Upper lobe of left lung (tissue), 6 donors: ENCODE data around the gene FTSJ1. TPM values are rescaled to one million over a fixed set of nuclear protein-coding genes. Genes with fewer than 3 reads are reported as not detected.

ENCODE experiments used
- ATAC-seq, 2 donors: fragments of 200-7000 bp; cut with Tn5 transposase; one replicate each; pipeline ENCODE4 v1.9.1; 2022; ENCODE audit warnings: mild to moderate bottlenecking in 2 of 2, moderate library complexity in 2 of 2; ENCODE audit not compliant: low FRiP score in 2 of 2
- DNase-seq, 2 donors: peaks; one replicate each; pipeline ENCODE4 v3.0.0-alpha.2; 2019 to 2020
- H3K27ac ChIP-seq, 4 donors: fragments of 200-600 bp; sonication (generic); one replicate each; pipeline ENCODE4 v1.5.1; 2016 to 2019
- H3K27me3 ChIP-seq, 4 donors: fragments of 200-600 bp; sonication (generic); one replicate each; pipeline ENCODE4 v1.5.1; 2017 to 2019
- H3K36me3 ChIP-seq, 4 donors: fragments of 200-600 bp; sonication (generic); one replicate each; pipeline ENCODE4 v1.5.1; 2016 to 2019
- H3K4me1 ChIP-seq, 4 donors: fragments of 200-600 bp; sonication (generic); one replicate each; pipeline ENCODE4 v1.5.1; 2018 to 2019
- H3K4me3 ChIP-seq, 4 donors: fragments of 200-600 bp; sonication (generic); one replicate each; pipeline ENCODE4 v1.5.1; 2017 to 2019; ENCODE audit warnings: mild to moderate bottlenecking in 2 of 4, moderate library complexity in 1 of 4
- H3K9me3 ChIP-seq, 4 donors: fragments of 200-600 bp; sonication (generic); one replicate each; pipeline ENCODE4 v1.5.1; 2018 to 2019
- EP300 ChIP-seq, 4 donors: sonication (generic); formaldehyde crosslinking; IDR thresholded peaks; one replicate each; pipeline ENCODE4 v1.5.1; 2017; ENCODE audit warnings: antibody characterized with exemption in 4 of 4, control low read depth in 2 of 4
- POLR2A ChIP-seq, 4 donors: fragments of 450-650 bp; IDR thresholded peaks; one replicate each; pipeline ENCODE4 v1.5.1; 2016 to 2017; ENCODE audit warnings: antibody characterized with exemption in 4 of 4, mild to moderate bottlenecking in 2 of 4
- POLR2AphosphoS5 ChIP-seq, 2 donors: sonication (generic); formaldehyde crosslinking; IDR thresholded peaks; one replicate each; pipeline ENCODE4 v1.5.1; 2017; ENCODE audit warnings: antibody characterized with exemption in 2 of 2
- WGBS, 2 donors: methylation state at CpG; one replicate each; pipeline ENCODE4 v1.1.5; 2017 to 2018; 5-methylcytosine and 5-hydroxymethylcytosine counted together
- total RNA-seq, 6 donors: library from RNA; depleted of rRNA in 4 of 6; stranded (reverse); fragments of >200 nt in 4 of 6; gene quantifications; one replicate each; pipeline versions ENCODE4 v1.1.0 to v1.2.1, GENCODE V29; 2016 to 2021
- TF ChIP-seq, protein P1 (sequence below), 6 experiments: fragments of 450-650 bp in 4 of 6; fragments of 200-600 bp in 2 of 6; sonication (generic) in 2 of 6; IDR thresholded peaks; one replicate each; pipeline ENCODE4 v1.5.1; 2016 to 2019; ENCODE audit warnings: antibody characterized with exemption in 6 of 6
- donor health status: DM: no; HTN: no; CAD: no; lungs with moderate emphysema.
- donor health status: DM: no; HTN: yes; CAD: no; lungs with severe emphysema.

FTSJ1 gene
- total RNA-seq, 6 donors from 2014 or later: 25.2 to 49.1 (median 42.8) TPM

DNA sequence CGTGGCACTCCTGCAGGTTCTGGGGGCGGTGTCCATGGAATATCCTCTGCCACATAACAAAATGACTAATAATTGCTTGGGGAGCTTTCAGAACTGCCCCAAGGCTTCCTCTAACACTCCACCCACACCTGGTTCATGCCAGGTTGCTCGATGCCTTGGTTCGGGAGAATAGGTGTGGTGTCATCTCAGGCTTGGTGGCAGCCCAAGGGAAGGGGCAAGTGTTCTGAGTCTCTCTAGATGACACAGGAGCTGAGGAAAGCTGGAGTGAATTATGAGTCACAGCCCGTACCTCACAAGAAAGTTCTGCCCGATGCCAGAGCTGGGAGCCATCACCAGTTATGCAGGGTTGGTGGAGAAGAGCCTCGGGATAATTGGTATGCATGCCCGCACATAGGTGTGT, 14.7 kb downstream of the FTSJ1 start:
- no peak for TF ChIP-seq EP300 (IDR thresholded peaks at IDR 0.05)
- no peak for TF ChIP-seq POLR2A (IDR thresholded peaks at IDR 0.05)
- no peak for TF ChIP-seq POLR2AphosphoS5 (IDR thresholded peaks at IDR 0.05)
- TF ChIP-seq, protein P1, sequence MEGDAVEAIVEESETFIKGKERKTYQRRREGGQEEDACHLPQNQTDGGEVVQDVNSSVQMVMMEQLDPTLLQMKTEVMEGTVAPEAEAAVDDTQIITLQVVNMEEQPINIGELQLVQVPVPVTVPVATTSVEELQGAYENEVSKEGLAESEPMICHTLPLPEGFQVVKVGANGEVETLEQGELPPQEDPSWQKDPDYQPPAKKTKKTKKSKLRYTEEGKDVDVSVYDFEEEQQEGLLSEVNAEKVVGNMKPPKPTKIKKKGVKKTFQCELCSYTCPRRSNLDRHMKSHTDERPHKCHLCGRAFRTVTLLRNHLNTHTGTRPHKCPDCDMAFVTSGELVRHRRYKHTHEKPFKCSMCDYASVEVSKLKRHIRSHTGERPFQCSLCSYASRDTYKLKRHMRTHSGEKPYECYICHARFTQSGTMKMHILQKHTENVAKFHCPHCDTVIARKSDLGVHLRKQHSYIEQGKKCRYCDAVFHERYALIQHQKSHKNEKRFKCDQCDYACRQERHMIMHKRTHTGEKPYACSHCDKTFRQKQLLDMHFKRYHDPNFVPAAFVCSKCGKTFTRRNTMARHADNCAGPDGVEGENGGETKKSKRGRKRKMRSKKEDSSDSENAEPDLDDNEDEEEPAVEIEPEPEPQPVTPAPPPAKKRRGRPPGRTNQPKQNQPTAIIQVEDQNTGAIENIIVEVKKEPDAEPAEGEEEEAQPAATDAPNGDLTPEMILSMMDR (IDR thresholded peaks at IDR 0.05): no peak
- Histone ChIP-seq H3K27ac (no peak overlapping the region), H3K27me3 (no peaks in the 10 kb centered on the region), H3K36me3 (no peaks in the 10 kb centered on the region), H3K4me3 (no peak overlapping the region), H3K4me1 (no peaks in the 10 kb centered on the region), H3K9me3 (peaks cover 0 to 8% (median 0%) of the 10 kb centered on the region in 4 donors)
- WGBS, 2 donors: 78 to 87% methylated on average over 3 to 8 of the region's 8 CpGs
- DNase-seq (no peak), ATAC-seq (no peak)

DNA sequence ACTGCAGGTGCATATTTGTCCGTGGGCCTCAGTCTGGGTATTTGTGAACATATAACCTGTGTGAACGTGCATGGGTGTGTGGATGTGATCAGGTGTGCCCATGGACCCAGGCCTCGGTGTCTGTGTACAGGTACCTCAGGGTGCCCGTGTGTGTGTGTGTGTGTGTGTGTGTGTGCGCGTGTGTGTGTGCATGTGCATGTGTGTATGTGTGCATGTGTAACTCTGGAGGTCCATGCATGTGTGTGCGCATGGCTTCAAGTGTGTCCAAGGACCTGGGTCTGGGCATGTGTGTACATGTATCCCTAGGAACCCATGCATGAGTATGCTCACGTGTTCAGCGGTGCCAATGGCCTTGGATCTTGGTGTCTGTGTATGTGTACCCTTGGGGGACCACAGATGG, 15.8 kb downstream of the FTSJ1 start:
- Histone ChIP-seq H3K4me3 (no peak overlapping the region), H3K36me3 (no peaks in the 10 kb centered on the region), H3K4me1 (no peaks in the 10 kb centered on the region), H3K27me3 (no peaks in the 10 kb centered on the region), H3K27ac (no peak overlapping the region), H3K9me3 (peaks cover 0 to 8% (median 0%) of the 10 kb centered on the region in 4 donors)
- no peak for TF ChIP-seq EP300 (IDR thresholded peaks at IDR 0.05)
- TF ChIP-seq, protein P1 (IDR thresholded peaks at IDR 0.05): no peak
- no peak for TF ChIP-seq POLR2A (IDR thresholded peaks at IDR 0.05)
- TF ChIP-seq POLR2AphosphoS5 (IDR thresholded peaks at IDR 0.05): no peak
- WGBS, 2 donors: 84 to 100% methylated on average over 1 to 8 of the region's 9 CpGs
- no peak for ATAC-seq
- DNase-seq: no peak

DNA sequence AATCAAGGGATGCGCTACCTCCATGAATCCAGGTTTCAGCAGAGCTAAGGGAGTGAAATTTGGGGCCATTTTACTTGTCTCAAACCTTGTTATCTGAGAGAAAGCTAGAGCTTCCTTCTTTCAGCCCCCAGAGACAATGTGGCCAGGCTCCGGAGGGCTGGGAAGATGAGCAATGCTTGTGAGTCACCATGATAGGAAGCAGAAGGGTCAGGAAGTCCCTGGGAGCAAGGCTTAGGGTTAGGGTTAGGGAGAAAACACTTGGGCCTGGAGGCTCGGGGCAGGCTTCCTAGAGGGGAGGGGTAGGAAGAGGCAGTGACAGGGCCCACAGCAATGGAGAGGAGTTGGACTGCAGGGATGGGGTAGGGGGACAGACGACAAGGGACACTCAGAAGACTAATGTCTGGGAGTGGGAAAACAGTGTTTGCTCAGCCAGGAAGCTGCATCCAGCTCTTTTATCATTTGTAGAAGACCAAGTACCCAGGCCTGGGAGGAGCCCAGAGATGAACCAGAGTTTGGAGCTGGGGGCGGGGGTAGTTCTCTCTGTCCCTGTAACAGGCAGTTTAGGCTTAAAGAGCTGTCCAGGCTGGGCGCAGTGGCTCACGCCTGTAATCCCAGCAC, 16.4 kb downstream of the FTSJ1 start:
- no peak for TF ChIP-seq POLR2A (IDR thresholded peaks at IDR 0.05)
- no peak for TF ChIP-seq POLR2AphosphoS5 (IDR thresholded peaks at IDR 0.05)
- TF ChIP-seq EP300 (IDR thresholded peaks at IDR 0.05): no peak
- DNase-seq (no peak), ATAC-seq (no peak)
- H3K27ac ChIP-seq: no peak overlapping the region
- 79 to 85% methylated on average over 2 to 7 of the region's 7 CpGs for WGBS, 2 donors
- no peaks in the 10 kb centered on the region for H3K36me3 ChIP-seq
- peaks cover 0 to 8% (median 0%) of the 10 kb centered on the region in 4 donors for H3K9me3 ChIP-seq
- no peaks in the 10 kb centered on the region for H3K4me1 ChIP-seq
- H3K27me3 ChIP-seq: no peaks in the 10 kb centered on the region
- no peak overlapping the region for H3K4me3 ChIP-seq

DNA sequence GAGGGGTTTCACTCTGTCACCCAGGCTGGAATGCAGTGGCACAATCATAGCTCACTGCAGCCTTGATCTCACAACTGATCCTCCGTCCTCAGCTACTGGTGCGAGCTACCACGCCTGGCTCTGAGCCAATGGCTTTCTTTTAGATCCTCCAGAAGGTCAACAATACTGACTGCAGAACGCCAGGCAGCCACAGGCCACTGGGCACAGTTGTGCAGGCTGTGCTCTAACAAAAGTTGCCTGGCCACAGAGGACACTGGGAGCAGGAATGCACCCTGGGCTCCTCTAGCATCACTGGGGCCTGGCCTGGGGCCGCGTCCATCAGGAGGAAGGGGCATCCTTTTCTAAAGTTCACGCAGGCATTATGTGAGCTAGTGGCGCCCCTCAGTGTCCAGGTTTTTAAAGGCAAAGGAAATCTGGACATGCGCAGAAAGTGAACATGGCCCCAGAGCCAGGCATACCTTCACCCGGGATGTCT, 17.9 kb downstream of the FTSJ1 start:
- Histone ChIP-seq H3K9me3 (peaks cover 0 to 8% (median 0%) of the 10 kb centered on the region in 4 donors), H3K27ac (no peak overlapping the region), H3K36me3 (no peaks in the 10 kb centered on the region), H3K27me3 (no peaks in the 10 kb centered on the region), H3K4me3 (no peak overlapping the region), H3K4me1 (no peaks in the 10 kb centered on the region)
- TF ChIP-seq, protein P1 (IDR thresholded peaks at IDR 0.05): peak in 3 of 6 experiments; percentile 15 to 22 (median 17)
- no peak for TF ChIP-seq POLR2A (IDR thresholded peaks at IDR 0.05)
- no peak for TF ChIP-seq POLR2AphosphoS5 (IDR thresholded peaks at IDR 0.05)
- no peak for TF ChIP-seq EP300 (IDR thresholded peaks at IDR 0.05)
- no peak for DNase-seq
- ATAC-seq: peak in 1 of 2 donors; percentile 23
- 31 to 51% methylated on average over 5 to 10 of the region's 10 CpGs for WGBS, 2 donors

DNA sequence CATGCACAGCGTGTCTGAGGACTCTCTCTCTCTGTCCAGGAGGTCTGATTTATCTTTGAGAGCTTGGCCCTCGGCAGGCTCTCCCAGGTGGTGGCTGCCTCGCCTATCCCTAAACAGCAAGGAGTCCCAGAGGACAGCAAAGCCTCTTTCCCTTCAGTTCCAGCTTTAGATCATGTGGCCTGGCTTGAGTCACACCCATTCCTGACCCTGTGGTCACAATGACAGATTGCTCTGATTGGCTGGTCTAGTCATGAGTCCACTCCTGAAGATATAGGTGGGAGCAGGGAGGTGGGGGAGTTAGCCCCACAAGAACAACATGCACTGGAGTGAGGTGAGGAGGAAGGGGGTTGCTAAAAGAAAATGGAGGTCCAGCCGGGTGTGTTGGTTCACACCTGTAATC, 20.7 kb downstream of the FTSJ1 start:
- TF ChIP-seq POLR2A (IDR thresholded peaks at IDR 0.05) (no peak), EP300 (IDR thresholded peaks at IDR 0.05) (no peak), POLR2AphosphoS5 (IDR thresholded peaks at IDR 0.05) (no peak)
- TF ChIP-seq, protein P1 (IDR thresholded peaks at IDR 0.05): no peak
- Histone ChIP-seq H3K36me3 (no peaks in the 10 kb centered on the region), H3K27ac (no peak overlapping the region), H3K4me3 (no peak overlapping the region), H3K4me1 (no peaks in the 10 kb centered on the region), H3K27me3 (no peaks in the 10 kb centered on the region), H3K9me3 (peaks cover 0 to 4% (median 0%) of the 10 kb centered on the region in 4 donors)
- 76 to 83% methylated on average over 1 to 4 of the region's 4 CpGs for WGBS, 2 donors
- ATAC-seq: no peak
- DNase-seq: no peak
